ENCODE data around the gene TRAF1. TPM values are rescaled to one million over a fixed set of nuclear protein-coding genes. Genes with fewer than 3 reads are reported as not detected.
A peak's percentile ranks its signal among the peaks of the same experiment; 100 is the strongest.

TRAF1 gene
- total and polyA plus RNA-seq, 2 donors (not counting 1 experiment from before 2014, with no cell fraction given), result 0.58 to 3.8 TPM

- TF ChIP-seq CTCF (conservative IDR thresholded peaks at IDR 0.05 in 1 of 2, IDR thresholded peaks at IDR 0.05 in 1 of 2; ENCODE audit: low read depth in 1 of 2, low read length in 2 of 2), result no peak
- TF ChIP-seq EZH2 (IDR thresholded peaks at IDR 0.05; ENCODE audit: low read length, missing control alignments), result no peak
- H3K27ac ChIP-seq (ENCODE audit: insufficient read depth, low read length), result no peak overlapping the region
- H3K36me3 ChIP-seq (ENCODE audit: control insufficient read depth, insufficient read depth, low read length), result no peaks in the 10 kb centered on the region
- no peak overlapping the region for H3K4me2 ChIP-seq (ENCODE audit: extremely low read depth, insufficient read depth, low read length)
- H3K4me1 ChIP-seq (ENCODE audit: control insufficient read depth, extremely low read depth, insufficient read depth, low read length), result peaks cover 8% of the 10 kb centered on the region
- H3K27me3 ChIP-seq (ENCODE audit: control insufficient read depth, insufficient read depth, low read length), result no peaks in the 10 kb centered on the region
- H3K79me2 ChIP-seq (ENCODE audit: control insufficient read depth, insufficient read depth, low read length), result no peaks in the 10 kb centered on the region
- DNase-seq (ENCODE audit: low read depth in 2 of 2), result no peak
- no peak overlapping the region for H2AFZ ChIP-seq (ENCODE audit: low read length)
- no peak overlapping the region for H3K9ac ChIP-seq (ENCODE audit: insufficient read depth, low read length)
- no peaks in the 10 kb centered on the region for H4K20me1 ChIP-seq (ENCODE audit: control insufficient read depth, extremely low read depth, insufficient read depth, low read length)
- H3K9me3 ChIP-seq (ENCODE audit: control insufficient read depth, insufficient read depth, low read depth, low read length), result no peaks in the 10 kb centered on the region
- H3K4me3 ChIP-seq (replicated peaks in 1 of 4; ENCODE audit: control extremely low read depth in 1 of 4, insufficient read depth in 1 of 4, low read depth in 3 of 4, low read length in 4 of 4), result no peak overlapping the region
Observed at GRCh38 chr9:120923620-120924328, 2.8 kb downstream of the TRAF1 start.

- Histone ChIP-seq H3K4me1 (ENCODE audit: control insufficient read depth, extremely low read depth, insufficient read depth, low read length) (peaks cover 8% of the 10 kb centered on the region), H4K20me1 (ENCODE audit: control insufficient read depth, extremely low read depth, insufficient read depth, low read length) (no peaks in the 10 kb centered on the region), H2AFZ (ENCODE audit: low read length) (no peak overlapping the region), H3K27ac (ENCODE audit: insufficient read depth, low read length) (no peak overlapping the region), H3K4me2 (ENCODE audit: extremely low read depth, insufficient read depth, low read length) (no peak overlapping the region), H3K79me2 (ENCODE audit: control insufficient read depth, insufficient read depth, low read length) (no peaks in the 10 kb centered on the region), H3K36me3 (ENCODE audit: control insufficient read depth, insufficient read depth, low read length) (no peaks in the 10 kb centered on the region), H3K27me3 (ENCODE audit: control insufficient read depth, insufficient read depth, low read length) (no peaks in the 10 kb centered on the region), H3K4me3 (replicated peaks in 1 of 4; ENCODE audit: control extremely low read depth in 1 of 4, insufficient read depth in 1 of 4, low read depth in 3 of 4, low read length in 4 of 4) (no peak overlapping the region), H3K9me3 (ENCODE audit: control insufficient read depth, insufficient read depth, low read depth, low read length) (no peaks in the 10 kb centered on the region), H3K9ac (ENCODE audit: insufficient read depth, low read length) (no peak overlapping the region)
- no peak for TF ChIP-seq EZH2 (IDR thresholded peaks at IDR 0.05; ENCODE audit: low read length, missing control alignments)
- TF ChIP-seq CTCF (conservative IDR thresholded peaks at IDR 0.05 in 1 of 2, IDR thresholded peaks at IDR 0.05 in 1 of 2; ENCODE audit: low read depth in 1 of 2, low read length in 2 of 2), result no peak
- DNase-seq (ENCODE audit: low read depth in 2 of 2), result no peak
Observed at GRCh38 chr9:120922404-120923195, 4.0 kb downstream of the TRAF1 start.

GRCh38 chr9:120921661-120922181 is 4.9 kb downstream of the TRAF1 start:
- TF ChIP-seq EZH2 (IDR thresholded peaks at IDR 0.05; ENCODE audit: low read length, missing control alignments), result no peak
- TF ChIP-seq CTCF (conservative IDR thresholded peaks at IDR 0.05 in 1 of 2, IDR thresholded peaks at IDR 0.05 in 1 of 2; ENCODE audit: low read depth in 1 of 2, low read length in 2 of 2), result peak in 1 of 2 donors; percentile 10

More at GRCh38 chr9:120921661-120922181, 4.9 kb downstream of the TRAF1 start:
- no peak for DNase-seq (ENCODE audit: low read depth in 2 of 2)
- H3K36me3 ChIP-seq (ENCODE audit: control insufficient read depth, insufficient read depth, low read length), result no peaks in the 10 kb centered on the region
- no peak overlapping the region for H3K27ac ChIP-seq (ENCODE audit: insufficient read depth, low read length)
- H3K9me3 ChIP-seq (ENCODE audit: control insufficient read depth, insufficient read depth, low read depth, low read length), result no peaks in the 10 kb centered on the region
- H3K9ac ChIP-seq (ENCODE audit: insufficient read depth, low read length), result no peak overlapping the region
- H3K4me3 ChIP-seq (replicated peaks in 1 of 4; ENCODE audit: control extremely low read depth in 1 of 4, insufficient read depth in 1 of 4, low read depth in 3 of 4, low read length in 4 of 4), result no peak overlapping the region
- H3K79me2 ChIP-seq (ENCODE audit: control insufficient read depth, insufficient read depth, low read length), result no peaks in the 10 kb centered on the region
- H2AFZ ChIP-seq (ENCODE audit: low read length), result no peak overlapping the region
- H3K27me3 ChIP-seq (ENCODE audit: control insufficient read depth, insufficient read depth, low read length), result no peaks in the 10 kb centered on the region
- no peaks in the 10 kb centered on the region for H4K20me1 ChIP-seq (ENCODE audit: control insufficient read depth, extremely low read depth, insufficient read depth, low read length)
- peaks cover 10% of the 10 kb centered on the region for H3K4me1 ChIP-seq (ENCODE audit: control insufficient read depth, extremely low read depth, insufficient read depth, low read length)
- no peak overlapping the region for H3K4me2 ChIP-seq (ENCODE audit: extremely low read depth, insufficient read depth, low read length)
